A673 (cell line): Measurements from ENCODE around the gene SLIT3. TPM values are rescaled to one million over a fixed set of nuclear protein-coding genes. Genes with fewer than 3 reads are reported as not detected.

Source experiments
- BruUV-seq: library from RNA; stranded (reverse); fragments of 400-500 nt; replicated peaks from 2 replicates; lab custom pipeline; 2021; lab: Mats Ljungman, UMichigan
- CTCF ChIA-PET: fragments of 300-600 bp; sonication (Branson Sonifier 250); formaldehyde crosslinking; loops from one replicate; lab custom pipeline; 2022; ENCODE audit warnings: antibody characterized with exemption; lab: Charles Lee
- POLR2A ChIA-PET: fragments of 300-600 bp; sonication (Branson Sonifier 250); formaldehyde crosslinking; loops from one replicate; lab custom pipeline; 2022; ENCODE audit warnings: antibody characterized with exemption; ENCODE audit not compliant: low non-redundant PET; lab: Charles Lee
- DNase-seq: peaks from one replicate; pipeline ENCODE4 v3.0.0-alpha.2; 2015; ENCODE audit warnings: low spot score
- H3K27ac ChIP-seq: fragments of 200-600 bp; sonication (generic); 2 replicates; pipeline ENCODE4 v1.5.1; 2016; ENCODE audit warnings: mixed run types, low read depth, mild to moderate bottlenecking, mixed read lengths, antibody characterized with exemption, low read length; ENCODE audit not compliant: poor library complexity, severe bottlenecking
- H3K27me3 ChIP-seq: fragments of 200-600 bp; sonication (generic); replicated peaks from 2 replicates; pipeline ENCODE4 v1.6.1; 2017; ENCODE audit warnings: mixed run types, low read depth, mild to moderate bottlenecking, mixed read lengths, antibody characterized with exemption, low read length; ENCODE audit not compliant: insufficient read depth, poor library complexity
- H3K36me3 ChIP-seq: fragments of 200-600 bp; sonication (generic); 2 replicates; pipeline ENCODE4 v1.6.1; 2016; ENCODE audit warnings: mixed run types, mild to moderate bottlenecking, mixed read lengths, antibody characterized with exemption, low read length; ENCODE audit not compliant: insufficient read depth, poor library complexity, severe bottlenecking
- H3K4me1 ChIP-seq: fragments of 200-600 bp; sonication (generic); 2 replicates; pipeline ENCODE4 v1.6.1; 2017; ENCODE audit warnings: mixed run types, mild to moderate bottlenecking, mixed read lengths, antibody characterized with exemption, low read length; ENCODE audit not compliant: insufficient read depth, poor library complexity, severe bottlenecking
- H3K4me3 ChIP-seq: fragments of 200-600 bp; sonication (generic); 2 replicates; pipeline ENCODE4 v1.5.1; 2016; ENCODE audit warnings: low read depth, mixed run types, mild to moderate bottlenecking, mixed read lengths, low read length; ENCODE audit not compliant: poor library complexity, severe bottlenecking
- H3K9me3 ChIP-seq: fragments of 200-600 bp; sonication (generic); 2 replicates; pipeline ENCODE4 v1.6.1; 2016; ENCODE audit warnings: mixed run types, low read depth, mild to moderate bottlenecking, mixed read lengths, antibody characterized with exemption, low read length; ENCODE audit not compliant: poor library complexity, severe bottlenecking
- CTCF ChIP-seq: fragments of 300-800, 200-600 bp; sonication (generic); conservative IDR thresholded peaks from 2 replicates; pipeline ENCODE4 v1.5.1; 2017; ENCODE audit warnings: low read depth, mild to moderate bottlenecking, antibody characterized with exemption, low read length, moderate library complexity, mixed read lengths
- EZH2 ChIP-seq: fragments of 200-600 bp; sonication (generic); IDR thresholded peaks from 2 replicates; pipeline ENCODE4 v1.6.1; 2017; ENCODE audit warnings: borderline replicate concordance, low read depth, mild to moderate bottlenecking, mixed read lengths, antibody characterized with exemption, low read length; ENCODE audit not compliant: poor library complexity, severe bottlenecking
- intact Hi-C: fragments of 100-400 bp; cut with micrococcal nuclease; formaldehyde crosslinking; loops from one replicate; pipeline ENCODE4 v1.10.0; 2022; ENCODE audit not compliant: unreplicated experiment
- total RNA-seq: library from RNA; stranded (reverse); gene quantifications from 2 replicates; pipeline ENCODE4 v1.2.3, GENCODE V29; 2021

Gene SLIT3
- total RNA-seq, 1 experiment from 2014 or later, result not detected

GRCh38 chr5:169229342-169229892 is 71.5 kb downstream of the SLIT3 start:
- Histone ChIP-seq H3K27me3 (peaks cover 29% of the 10 kb centered on the region), H3K36me3 (no peaks in the 10 kb centered on the region), H3K4me3 (no peak overlapping the region), H3K27ac (no peak overlapping the region), H3K9me3 (no peaks in the 10 kb centered on the region), H3K4me1 (no peaks in the 10 kb centered on the region)
- ChIA-PET CTCF (no interaction called here), POLR2A (no interaction called here)
- DNase-seq, result no peak
- TF ChIP-seq CTCF (no peak), EZH2 (no peak)
- no TSS peak for BruUV-seq
- intact Hi-C loops, result no loop called here

GRCh38 chr5:169226895-169227294 is 74.0 kb downstream of the SLIT3 start:
- Histone ChIP-seq H3K4me1 (no peaks in the 10 kb centered on the region), H3K27ac (no peak overlapping the region), H3K36me3 (no peaks in the 10 kb centered on the region), H3K27me3 (peaks cover 38% of the 10 kb centered on the region), H3K4me3 (no peak overlapping the region), H3K9me3 (no peaks in the 10 kb centered on the region)
- ChIA-PET POLR2A (no interaction called here), CTCF (no interaction called here)
- no peak for TF ChIP-seq EZH2
- no peak for TF ChIP-seq CTCF
- BruUV-seq, result no TSS peak
- intact Hi-C loops, result no loop called here
- DNase-seq, result no peak

- no TSS peak for BruUV-seq
- intact Hi-C loops, result no loop called here
- H3K9me3 ChIP-seq, result no peaks in the 10 kb centered on the region
- DNase-seq, result no peak
- ChIA-PET CTCF (no interaction called here), POLR2A (no interaction called here)
- H3K4me1 ChIP-seq, result no peaks in the 10 kb centered on the region
- H3K36me3 ChIP-seq, result no peaks in the 10 kb centered on the region
- no peak overlapping the region for H3K27ac ChIP-seq
- no peak overlapping the region for H3K4me3 ChIP-seq
- H3K27me3 ChIP-seq, result peaks cover 39% of the 10 kb centered on the region
- TF ChIP-seq CTCF (no peak), EZH2 (no peak)
Measured at GRCh38 chr5:169225830-169226356, 75.0 kb downstream of the SLIT3 start.
